GM21447 (cell line): ENCODE measurements around the gene SHB.

ENCODE experiments used
- ATAC-seq: cut with Tn5 transposase; IDR thresholded peaks from one replicate; pipeline ENCODE4 v1.9.1; 2021; ENCODE audit not compliant: unreplicated experiment

The SHB gene

DNA sequence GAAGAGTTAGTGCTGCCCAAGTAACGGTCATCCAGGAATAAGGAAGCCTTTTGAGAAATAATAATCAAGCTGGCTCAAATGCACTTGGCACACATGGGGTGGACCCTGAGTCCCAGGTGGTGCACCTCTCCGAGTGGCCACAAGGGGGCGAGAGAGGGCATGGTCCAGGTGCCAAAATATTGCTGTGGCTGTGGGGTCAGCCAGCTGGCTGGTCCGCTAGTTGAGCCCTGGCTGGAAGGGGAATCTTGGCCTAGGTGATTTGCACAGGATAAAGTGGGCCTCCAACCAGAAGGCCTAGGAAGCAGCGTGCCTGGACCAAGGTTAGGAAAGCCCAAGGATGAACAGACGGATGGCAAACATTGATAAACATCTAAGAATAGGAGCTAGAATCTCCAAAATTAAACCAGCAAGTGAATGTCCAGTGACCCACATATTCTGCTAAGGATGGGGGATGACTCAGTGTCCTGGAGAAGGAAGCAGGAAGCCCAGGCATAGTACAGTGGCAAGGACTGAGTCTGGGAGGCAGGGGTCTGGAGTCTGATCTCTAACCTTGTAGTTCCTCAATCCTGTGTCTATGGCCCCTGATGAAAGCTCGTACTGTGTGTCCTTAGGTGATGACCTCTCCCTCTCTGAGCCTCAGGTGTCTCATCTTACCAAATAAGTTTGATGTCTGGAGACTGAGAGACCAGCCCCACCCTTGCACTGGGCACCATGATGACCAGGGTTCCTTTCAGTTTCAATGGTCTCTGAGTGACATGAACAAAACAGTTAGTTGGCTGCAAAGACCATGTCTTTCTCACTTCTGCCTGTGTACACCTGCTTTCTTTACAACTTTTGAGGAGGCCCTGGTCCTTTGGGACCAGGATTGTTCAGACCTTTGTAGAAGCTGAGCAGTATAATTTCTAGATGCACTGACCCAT is 19.2 kb upstream of the SHB start:
- ATAC-seq, result peak; percentile 55

DNA sequence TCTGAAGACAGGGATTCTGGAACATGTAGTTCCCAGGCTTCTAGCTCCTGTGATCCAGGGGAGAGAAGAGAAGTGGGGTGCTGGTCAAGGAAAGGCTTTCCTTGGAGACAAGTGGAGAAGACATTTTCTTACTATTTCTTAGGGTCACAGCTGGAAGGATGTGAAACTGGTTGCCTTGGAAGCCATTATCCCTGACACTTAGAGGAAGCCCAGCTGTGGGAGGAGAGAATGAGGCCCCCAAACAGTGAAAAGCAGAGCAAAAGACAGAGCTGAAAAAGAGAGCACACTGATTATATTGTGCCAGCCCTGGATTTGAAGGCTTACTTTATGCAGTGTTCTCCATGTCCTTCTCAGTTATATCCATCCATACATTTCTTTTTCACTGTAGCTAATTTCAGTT is 17.5 kb upstream of the SHB start:
- no peak for ATAC-seq

DNA sequence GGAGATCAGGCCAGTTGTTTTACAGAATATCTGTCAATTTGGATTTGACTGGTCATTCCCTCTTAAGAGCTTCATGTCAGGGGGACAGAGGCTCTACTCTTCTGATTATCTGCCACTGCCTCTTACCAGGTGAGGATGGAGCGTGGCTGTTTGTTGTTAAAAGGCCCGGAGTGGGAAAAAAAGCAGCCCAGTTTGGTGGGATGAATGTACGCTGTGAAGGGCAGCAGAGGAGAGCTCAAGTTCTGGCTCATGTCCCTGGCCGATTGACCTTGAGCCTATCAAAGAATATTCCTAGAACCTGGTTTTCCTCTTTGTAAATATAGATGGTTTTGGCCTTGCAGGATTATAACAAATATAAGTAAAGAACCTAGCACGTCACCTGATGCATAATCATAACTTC is 16.3 kb upstream of the SHB start:
- ATAC-seq, result no peak

DNA sequence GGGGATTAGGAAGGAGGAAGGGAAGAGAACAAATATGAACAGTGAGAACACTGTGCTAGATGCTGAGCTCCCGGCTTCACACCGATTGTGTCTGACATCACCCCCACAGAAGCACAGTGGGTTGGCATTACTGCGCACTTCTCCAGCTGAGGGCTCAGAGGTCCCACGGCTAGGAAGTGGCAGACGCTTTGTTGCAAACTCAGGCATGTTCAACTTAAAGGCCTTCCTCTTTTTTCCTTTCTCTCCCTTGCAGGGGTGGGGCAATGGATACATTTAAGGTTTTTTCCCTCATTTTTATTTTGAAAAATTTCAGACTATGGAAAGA is 15.5 kb upstream of the SHB start:
- ATAC-seq, result no peak

DNA sequence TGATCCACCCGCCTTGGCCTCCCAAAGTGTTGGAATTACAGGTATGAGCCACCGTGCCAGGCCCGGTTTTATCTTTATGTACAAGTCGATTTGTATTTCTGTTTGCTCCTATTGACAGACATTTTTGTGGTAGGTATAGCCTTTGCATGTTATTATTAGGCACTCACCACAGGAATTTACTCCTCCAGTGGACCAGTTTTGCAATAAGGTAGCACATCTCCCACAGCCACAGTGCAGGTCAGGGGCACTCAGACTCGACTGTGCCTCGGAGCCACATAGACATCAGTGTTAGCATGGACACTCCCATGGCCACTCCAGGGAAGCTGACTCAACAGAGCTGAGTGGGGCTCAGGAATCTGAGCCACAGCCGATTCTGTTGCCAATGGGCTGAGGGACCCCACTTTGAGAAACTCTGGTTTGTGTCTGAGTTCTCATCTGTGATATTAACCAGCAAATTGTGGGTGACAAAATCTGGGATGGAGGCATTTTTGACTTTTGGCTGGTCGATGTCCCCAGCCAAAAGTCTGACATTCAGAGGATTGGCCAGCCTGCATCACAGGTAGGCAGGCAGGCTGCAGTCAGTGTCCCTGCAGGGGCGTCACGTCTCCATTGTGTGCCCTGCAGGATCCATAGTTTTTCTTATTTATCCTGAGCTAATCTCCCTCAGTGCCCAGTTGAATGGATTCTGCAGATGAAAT is 15.0 kb upstream of the SHB start:
- no peak for ATAC-seq

DNA sequence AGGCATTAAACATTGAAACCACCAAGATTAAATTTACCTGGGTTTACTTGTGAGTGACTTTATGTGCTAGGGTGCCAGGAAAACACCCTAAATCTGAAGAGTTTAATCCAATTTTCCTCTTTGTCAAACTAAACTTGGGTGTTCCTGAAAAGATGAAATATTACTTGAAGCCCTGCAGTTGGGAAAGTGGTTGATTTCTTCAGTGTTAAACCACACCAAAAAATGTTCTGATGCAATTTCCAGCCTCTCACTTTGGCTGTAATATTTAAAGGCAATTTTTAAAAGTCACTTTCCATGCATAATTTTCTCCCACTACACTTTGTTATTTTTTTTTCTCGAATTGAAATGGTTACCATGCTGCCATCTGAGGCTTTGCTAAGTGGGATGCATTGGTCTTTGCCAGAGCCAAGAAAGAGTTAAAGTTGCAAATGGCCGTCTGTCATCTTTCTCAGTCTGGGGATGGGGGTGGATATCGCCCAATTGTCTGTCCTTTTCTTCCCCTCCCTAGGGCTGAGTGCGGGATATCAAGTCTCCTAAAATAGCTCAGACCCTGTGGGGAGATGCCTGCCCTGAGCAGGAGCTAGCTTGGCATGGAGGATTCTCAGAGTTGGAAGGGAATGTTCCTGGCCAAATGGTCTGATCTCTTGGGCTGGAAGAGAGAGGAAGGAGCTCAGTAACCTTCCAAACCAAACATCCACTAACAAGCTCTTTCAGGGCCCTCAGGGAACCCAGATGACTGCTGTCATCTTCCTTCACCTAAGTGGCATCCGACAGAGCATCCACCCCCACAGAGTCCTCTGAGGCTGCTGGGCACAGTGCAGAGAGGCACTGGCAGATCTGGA is 13.6 kb upstream of the SHB start:
- no peak for ATAC-seq

DNA sequence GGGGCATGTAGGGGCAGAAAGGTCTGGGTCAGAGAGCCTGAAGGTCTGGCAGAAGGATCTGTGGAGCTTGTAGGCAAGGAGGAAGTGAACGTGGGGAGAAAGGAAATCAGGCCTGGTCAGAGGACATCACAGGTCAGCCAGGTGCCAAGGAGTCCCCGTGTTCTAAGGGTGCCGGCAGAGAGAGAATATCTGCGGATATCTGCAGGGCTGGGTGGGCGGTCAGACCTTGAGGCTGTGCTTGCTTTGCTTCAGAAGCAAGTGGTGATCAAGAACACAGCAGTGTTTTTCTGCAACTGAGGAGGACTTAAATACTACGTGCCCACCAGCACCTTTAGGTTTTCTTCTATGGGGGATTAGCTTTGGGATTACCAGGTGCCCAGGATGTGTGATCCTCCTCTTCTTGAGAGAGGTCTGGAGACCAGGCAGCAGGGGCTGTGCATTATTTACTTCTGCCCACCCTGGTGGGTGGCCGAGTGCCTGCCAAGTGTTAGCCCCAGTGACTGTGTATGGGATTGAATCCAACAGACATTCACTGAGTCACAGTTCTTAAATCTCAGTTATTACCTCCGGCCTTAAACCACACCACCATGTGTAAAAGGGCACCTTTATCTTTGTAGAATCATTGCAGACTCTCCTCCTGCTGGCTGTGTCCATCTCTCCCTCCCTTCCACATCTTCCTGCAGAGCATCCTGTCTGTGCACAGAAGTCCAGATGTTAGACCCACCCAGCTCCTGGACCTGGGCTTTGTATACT is 12.5 kb upstream of the SHB start:
- no peak for ATAC-seq

DNA sequence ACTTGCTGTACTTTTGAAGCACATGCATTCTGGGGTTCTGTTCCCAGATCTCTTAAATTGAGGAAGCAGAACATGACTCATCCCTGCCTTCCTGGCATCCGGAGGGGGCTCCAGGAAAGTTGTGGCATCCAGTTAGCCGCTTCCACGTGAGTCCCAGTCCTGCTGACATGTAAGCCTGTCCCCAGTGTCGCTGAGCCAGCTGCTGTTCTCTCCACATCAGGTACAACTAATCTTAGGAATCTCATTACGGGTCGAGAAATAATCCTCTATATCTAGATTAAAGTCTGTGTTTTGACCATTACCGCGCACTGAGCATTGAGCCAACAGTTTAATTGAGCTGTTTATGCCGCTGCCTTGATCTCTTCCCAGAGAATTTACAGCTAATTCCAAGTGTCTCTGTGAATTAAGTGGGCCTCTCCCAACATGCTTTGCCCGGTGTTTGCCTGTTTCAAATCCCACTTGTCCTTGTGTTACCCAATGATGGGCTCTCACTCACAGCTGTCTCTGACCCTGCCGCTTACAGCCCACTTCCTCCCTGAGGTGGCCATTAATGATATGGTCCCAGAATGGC is 10.5 kb upstream of the SHB start:
- ATAC-seq, result no peak

DNA sequence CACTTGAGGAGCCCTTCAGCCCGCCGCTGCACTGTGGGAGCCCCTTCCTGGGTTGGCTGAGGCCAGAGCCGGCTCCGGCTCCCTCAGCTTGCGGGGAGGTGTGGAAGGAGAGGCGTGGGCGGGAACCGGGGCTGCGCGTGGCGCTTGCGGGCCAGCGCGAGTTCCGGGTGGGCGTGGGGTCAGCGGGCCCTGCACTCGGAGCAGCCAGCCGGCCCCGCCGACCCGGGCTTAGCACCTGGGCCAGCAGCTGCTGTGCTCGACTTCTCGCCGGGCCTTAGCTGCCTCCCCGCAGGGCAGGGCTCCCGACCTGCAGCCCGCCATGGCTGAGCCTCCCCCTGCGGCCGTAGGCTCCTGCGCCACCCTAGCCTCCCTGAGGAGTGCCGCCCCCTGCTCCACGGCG is 6.2 kb upstream of the SHB start:
- ATAC-seq, result no peak

DNA sequence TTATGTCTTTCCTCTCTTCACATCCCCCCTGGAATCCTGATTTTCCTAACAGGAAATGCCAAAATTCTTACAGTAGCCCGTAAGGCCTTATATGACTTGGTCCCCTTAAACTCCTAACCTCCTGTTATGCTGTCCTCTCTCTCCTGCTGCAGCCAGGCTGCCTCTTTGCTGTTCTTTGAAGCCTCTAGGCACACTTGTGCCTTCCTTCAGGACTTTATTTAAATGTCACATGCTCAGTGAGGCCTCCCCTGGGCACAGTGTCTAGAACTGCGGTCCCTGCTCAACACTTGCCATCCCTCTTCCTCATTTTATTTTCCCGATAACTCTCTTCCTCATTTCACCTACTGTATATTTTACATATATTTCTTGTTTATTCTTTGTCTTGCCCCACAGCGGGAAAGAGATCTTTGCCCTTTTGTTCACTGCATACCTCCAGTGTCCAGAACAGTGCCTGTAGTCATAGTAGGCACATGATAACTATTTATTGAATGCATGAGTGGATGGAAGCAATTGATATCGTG is 5.5 kb upstream of the SHB start:
- no peak for ATAC-seq

DNA sequence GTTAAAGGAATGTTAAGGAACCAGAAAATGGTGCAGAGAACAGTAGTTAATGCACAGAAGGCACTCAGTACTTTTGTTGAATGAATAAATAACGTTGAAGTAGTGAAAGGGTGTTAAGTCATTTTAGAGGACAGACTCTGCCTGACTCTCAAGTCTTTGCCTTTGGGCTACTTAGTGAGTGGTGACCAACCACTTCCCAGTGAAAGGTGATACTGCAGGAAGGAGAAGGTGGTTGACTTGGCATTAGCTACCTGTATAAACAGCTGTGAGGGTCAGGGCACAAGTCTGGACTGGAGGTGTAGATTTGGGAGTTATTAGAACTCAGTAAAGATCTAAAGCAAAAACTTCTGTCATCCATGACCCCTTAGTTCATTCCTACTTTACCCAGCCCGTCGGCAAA is 4.9 kb upstream of the SHB start:
- no peak for ATAC-seq

DNA sequence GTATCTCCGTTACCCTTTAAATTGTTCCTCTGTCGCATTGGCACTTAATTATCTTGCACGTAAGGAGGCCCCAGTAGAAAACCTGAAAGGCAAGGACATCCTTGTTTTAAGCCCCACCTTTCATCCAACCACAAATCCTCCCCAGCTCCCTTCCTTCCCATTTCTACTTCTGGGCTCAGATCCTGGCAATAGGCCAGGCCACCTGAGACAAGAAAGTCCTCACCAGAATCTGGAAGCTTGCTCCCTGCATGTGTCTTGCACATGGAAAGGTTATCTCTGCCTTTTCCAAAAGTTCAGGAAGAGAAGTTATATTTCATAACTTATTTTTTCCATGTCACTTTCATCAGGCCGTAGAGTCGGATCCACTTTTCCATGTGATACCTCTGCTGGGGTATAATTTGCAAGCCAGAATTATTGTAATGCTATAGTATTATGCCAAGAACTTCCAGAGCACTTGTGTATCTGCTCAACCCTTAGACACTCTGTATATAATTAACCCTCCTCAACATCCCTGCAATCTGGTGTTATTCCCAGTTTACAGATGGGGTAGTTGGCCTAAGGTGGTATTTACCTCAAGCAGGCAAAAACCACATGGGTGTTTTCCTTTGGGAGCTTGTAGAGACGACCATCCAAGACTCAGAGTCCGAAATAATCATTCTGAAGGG is 2.6 kb upstream of the SHB start:
- ATAC-seq, result no peak

DNA sequence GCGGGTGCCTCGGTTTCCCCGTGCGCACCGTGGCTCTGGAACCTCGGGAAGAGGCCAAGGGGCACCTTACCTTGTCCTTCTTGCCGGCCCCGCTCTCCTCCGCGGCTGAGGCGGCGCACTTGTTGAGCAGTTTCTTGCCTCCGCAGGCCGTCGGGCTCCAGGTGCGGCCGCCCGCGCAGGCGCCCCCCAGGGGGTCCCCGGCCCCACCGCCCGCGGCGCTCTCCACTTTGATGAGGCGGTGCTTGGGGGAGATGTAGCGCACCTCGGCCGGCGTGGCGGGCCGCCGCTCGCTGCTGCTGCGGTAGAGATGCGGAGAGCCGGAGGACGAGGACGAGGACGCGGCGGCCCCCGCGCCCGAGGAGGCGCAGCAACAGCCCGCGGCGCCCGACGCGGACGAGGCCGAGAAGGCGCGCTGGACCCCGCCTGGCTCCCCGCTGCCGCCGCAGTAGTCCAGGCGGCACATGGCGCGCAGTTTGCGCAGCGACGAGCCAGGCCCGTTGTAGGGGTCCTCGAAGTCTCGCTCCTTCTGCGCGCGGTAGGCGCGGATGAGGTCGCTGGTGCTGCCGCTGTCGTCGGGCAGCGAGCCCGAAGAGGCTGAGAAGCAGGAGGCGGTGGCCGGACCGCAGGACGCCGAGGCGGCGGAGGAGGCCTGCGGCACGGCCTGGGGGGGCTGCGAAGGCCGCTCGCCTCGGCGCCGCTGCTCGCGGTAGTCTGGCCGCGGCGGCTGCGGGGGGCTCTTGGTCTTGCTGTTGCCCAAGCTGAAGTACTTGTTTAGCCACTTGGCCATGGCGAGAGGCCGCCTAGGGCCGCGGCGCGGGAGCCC is 957 bp downstream of the SHB start:
- ATAC-seq, result no peak

DNA sequence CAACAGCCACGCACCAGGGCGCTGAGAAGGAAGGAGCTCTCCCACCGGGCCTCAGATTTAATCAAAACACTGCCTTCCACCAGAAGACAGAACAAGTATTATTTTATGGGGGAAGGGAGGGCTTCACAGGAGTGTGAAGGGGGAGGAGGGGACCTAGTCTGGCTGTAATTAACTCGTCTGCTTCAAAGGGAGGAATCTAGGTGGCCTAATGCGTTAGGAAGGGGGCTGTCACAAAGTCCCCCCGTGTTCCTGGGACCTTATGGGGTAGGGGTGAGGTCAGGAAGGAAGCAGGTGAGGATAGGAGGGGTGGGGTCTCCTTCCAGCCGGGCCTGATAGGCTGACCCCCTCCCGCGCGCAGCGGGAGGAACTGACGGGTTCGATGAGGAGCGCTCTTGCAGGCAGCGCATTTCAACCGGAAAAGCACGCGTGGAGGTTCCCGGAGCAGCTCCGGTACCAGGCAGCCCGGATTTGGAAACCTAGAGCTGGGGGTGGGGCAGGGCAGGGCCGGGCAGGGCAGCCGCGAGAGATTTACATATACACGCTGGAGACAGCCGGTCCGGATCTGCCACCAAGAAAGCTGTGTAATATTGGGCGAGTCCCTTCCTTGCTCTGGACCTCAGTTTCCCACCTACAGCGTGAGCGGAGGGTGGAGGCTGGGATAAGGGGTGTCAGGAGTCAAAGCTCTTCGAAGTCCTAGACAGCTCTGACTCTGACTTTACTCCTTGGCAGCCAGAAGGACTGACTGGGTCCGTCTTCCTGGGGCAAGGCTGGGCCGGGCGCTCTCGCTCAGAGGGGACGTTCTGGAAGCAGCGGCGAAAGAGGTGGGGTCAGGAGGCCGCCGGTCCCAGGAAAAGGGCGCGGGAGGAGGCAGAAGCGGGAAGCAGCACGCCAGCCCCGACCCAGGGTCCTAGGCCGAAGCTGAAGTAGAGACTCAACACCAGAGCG is 1.8 kb downstream of the SHB start:
- no peak for ATAC-seq

DNA sequence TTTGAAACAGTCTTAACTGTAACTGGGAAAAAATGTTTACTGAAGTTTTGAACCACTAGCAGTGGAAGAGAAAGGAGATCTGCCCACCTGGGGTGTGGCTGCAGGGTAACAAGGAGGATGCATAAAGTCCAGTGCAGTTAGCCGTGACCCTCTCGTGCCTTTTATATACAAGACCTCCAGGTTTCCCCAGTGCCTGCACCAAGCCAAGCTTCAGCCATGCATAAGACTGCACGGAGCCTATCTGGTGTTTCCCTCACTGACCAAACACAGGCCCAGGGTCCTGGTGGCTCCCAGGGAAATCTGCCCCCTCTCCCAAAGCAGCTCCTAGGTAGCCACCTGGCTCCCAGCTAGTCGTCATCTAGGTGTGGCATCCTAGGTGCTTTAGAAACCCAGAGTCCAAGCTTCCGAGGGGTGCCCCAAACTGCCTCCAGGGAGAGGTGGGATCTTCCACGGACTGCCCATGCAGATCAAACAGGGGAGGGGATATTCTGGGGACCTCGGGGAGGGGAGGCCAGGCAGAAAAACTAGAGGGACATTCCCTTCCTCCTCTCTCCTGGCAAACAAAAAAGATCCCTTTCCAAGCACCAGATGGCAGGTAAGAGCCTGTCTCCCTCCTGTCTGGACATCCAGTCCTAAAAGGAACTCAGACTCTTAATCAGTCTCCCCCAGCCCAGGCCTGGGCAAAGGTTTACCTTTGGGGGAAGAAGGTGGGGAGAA is 2.7 kb downstream of the SHB start:
- ATAC-seq, result no peak

DNA sequence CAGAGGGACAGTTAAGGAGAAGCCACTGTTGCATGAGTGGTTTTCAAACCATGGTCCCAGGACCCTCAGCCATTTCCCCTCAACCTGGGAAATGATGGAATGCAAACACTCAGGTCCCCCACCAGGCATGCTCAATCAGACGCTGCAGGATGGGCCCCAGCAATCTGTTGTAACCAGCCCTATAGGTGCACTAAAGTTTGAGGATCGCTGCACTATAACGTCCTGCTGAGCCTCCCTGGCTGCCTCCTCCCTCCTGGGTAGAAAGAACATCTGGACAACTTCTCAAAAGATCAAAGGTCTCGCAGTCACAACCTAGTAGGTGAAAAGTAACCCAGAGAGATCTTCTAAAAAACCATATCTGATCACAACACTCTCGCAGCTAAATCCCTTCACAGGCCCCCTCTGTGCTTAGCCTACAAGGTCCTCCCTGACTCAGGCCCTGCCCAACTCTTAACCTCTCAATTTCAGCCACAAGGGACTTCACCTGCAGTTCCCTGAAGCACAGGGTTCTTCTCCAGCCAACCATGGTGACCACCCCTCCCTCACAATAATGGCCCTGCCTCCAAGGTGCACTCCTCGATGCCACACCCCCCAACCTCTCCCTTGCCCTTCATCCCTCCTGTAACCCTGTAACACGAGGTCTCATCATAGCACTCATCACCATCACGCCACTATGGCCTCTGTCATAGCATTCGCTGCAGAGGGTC is 3.5 kb downstream of the SHB start:
- ATAC-seq, result peak; percentile 42
